ENCODE data around the gene GNAT1. TPM values are rescaled to one million over a fixed set of nuclear protein-coding genes. Genes with fewer than 3 reads are reported as not detected.

The GNAT1 gene
- total RNA-seq, 1 experiment from 2014 or later = not detected

DNA sequence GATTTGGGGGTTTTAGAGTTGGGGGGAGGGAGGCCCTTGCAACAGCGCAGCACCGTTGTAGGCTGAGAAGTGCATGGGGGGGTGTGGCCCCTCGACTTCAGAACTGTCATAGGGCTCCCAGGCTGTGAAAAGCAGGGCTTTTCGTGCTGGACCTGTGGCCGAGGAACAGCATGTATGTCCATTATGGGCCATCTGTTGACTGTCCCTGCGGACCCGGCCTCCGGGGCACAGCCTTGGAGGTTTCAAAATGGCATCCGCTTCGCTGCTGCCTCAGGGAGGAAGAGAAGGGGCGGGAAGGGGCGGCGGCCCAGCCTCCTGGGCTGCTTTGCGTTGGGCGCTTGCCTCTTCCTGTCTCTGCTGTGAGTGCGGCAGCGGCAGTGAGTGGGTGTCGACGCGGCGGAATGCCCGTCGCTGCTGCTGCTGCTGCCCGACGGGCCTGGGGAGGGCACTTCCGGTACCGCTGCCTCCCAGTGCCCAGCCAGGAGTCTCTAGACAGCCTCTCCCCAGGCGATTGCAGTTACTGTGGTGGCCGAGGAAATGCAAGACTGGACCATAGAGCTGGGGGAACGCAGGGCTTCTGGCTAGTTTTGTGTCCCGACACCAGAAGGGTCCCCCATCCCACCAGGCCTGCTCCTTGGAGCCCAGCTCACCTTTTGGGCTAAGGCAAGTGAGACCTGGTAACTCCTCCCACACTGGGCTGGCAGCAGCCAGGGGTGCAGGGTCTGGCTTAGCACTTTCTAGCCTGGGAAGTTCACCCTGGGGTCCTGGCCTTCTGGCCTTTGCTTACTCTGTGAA, 46.5 kb downstream of the GNAT1 start:
- Histone ChIP-seq H3K14ac (ENCODE audit: insufficient read depth, low read length) (no peak overlapping the region; the same call in 1 of the 2 replicates), H4K5ac (ENCODE audit: insufficient read length, low read depth, low read length) (no peak overlapping the region), H2BK12ac (ENCODE audit: insufficient read length, low read depth, low read length) (no peak overlapping the region), H2BK20ac (ENCODE audit: low read depth, low read length, poor library complexity, severe bottlenecking) (no peak overlapping the region), H3K9ac (ENCODE audit: extremely low read depth, insufficient read length, low read length) (peak overlapping the region; percentile 33), H4K20me1 (ENCODE audit: control insufficient read depth, insufficient read depth, insufficient read length) (no peaks in the 10 kb centered on the region), H2BK15ac (ENCODE audit: low read depth, low read length) (no peak overlapping the region), H3K79me1 (ENCODE audit: insufficient read depth, low read depth, low read length, poor library complexity, severe bottlenecking) (peaks cover 10% of the 10 kb centered on the region), H3K4me1 (ENCODE audit: insufficient read depth, low read length) (peaks cover 15% of the 10 kb centered on the region; the same call in 1 of the 2 replicates), H4K91ac (ENCODE audit: insufficient read length, low read depth, low read length) (no peak overlapping the region), H3K23ac (ENCODE audit: insufficient read length, low read depth, low read length) (no peak overlapping the region), H3K4me2 (ENCODE audit: insufficient read depth, insufficient read length, low read length) (peak overlapping the region; percentile 91), H3K56ac (ENCODE audit: insufficient read length, low read depth, low read length) (no peak overlapping the region), H3T11ph (ENCODE audit: low read length) (no peak overlapping the region), H3K4ac (ENCODE audit: low read depth, low read length) (no peak overlapping the region), H2BK120ac (ENCODE audit: low read depth, low read length, poor library complexity, severe bottlenecking) (no peak overlapping the region), H2BK5ac (ENCODE audit: insufficient read length, low read length) (no peak overlapping the region), H4K8ac (replicated peaks; ENCODE audit: insufficient read length, low read depth, low read length) (no peak overlapping the region), H3K27me3 (ENCODE audit: insufficient read depth, low read length) (no peaks in the 10 kb centered on the region), H3K9me3 (ENCODE audit: control insufficient read depth, low read depth, low read length) (no peaks in the 10 kb centered on the region), H3K79me2 (ENCODE audit: insufficient read depth, low read length) (peaks cover 27% of the 10 kb centered on the region; the same call in 1 of the 2 replicates), H2AFZ (ENCODE audit: low read length) (no peak overlapping the region), H3K27ac (ENCODE audit: insufficient read length, low read depth, low read length) (no peak overlapping the region), H2AK5ac (ENCODE audit: insufficient read length, low read length) (no peak overlapping the region), H3K18ac (ENCODE audit: insufficient read length, low read depth, low read length) (peak overlapping the region; percentile 53), H3K23me2 (ENCODE audit: insufficient read length, low read depth, low read length, poor library complexity, severe bottlenecking) (peaks cover 17% of the 10 kb centered on the region)
- H3K4me1 Mint-ChIP-seq = peaks cover 64 to 70% of the 10 kb centered on the region in 2 experiments
- peak overlapping the region; percentile 81 to 99 (median 91); a peak in 6 of 7 replicates for H3K27ac Mint-ChIP-seq
- peak; percentile 85 for DNase-seq
- H3K4me3 Mint-ChIP-seq = peak overlapping the region; percentile 96 to 99
- peaks cover 6 to 11% (median 7%) of the 10 kb centered on the region in 3 experiments; a peak in 4 of 7 replicates for H3K36me3 Mint-ChIP-seq (ENCODE audit: insufficient read depth in 1 of 3, low read depth in 3 of 3)
- peaks cover under 1% of the 10 kb centered on the region; the same call in 1 of the 2 replicates for H3K27me3 Mint-ChIP-seq (ENCODE audit: low read depth)
- H3K9me3 Mint-ChIP-seq = no peaks in the 10 kb centered on the region
- TF ChIP-seq, protein P1, sequence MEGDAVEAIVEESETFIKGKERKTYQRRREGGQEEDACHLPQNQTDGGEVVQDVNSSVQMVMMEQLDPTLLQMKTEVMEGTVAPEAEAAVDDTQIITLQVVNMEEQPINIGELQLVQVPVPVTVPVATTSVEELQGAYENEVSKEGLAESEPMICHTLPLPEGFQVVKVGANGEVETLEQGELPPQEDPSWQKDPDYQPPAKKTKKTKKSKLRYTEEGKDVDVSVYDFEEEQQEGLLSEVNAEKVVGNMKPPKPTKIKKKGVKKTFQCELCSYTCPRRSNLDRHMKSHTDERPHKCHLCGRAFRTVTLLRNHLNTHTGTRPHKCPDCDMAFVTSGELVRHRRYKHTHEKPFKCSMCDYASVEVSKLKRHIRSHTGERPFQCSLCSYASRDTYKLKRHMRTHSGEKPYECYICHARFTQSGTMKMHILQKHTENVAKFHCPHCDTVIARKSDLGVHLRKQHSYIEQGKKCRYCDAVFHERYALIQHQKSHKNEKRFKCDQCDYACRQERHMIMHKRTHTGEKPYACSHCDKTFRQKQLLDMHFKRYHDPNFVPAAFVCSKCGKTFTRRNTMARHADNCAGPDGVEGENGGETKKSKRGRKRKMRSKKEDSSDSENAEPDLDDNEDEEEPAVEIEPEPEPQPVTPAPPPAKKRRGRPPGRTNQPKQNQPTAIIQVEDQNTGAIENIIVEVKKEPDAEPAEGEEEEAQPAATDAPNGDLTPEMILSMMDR (conservative IDR thresholded peaks at IDR 0.05) = no peak
- WGBS (ENCODE audit: extremely low coverage, insufficient read length, low lambda C conversion rate) = no CpG with 5 or more reads among the region's 31 CpGs
